ENCODE data around the gene TMEM209.
"Not testable (repeated sequence)": the region's sequence is repeated elsewhere in the genome, so short reads cannot be mapped to it uniquely, and the experiment has no call there.

The TMEM209 gene

DNA sequence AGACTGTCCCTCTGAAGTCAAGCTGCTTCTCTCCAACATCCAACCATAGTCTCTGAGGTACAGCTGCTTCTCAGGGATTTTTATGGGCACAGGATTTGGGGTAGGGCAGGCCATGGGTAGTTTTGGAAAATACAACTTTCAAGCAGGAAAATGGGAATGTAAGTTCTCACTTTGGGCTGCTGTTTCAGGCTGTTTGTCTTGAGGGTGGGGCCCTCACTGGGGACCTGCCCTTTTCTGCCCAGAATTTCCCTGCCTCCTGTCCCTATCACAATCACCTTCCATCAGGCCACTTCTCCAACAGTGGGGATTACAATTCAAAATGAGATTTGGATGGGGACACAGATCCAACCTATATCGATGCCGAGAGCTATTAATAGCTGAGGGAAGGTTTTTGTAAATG lies 27.0 kb upstream of the TMEM209 start:
- H3K27ac ChIP-seq: no peak overlapping the region
- no peak for TF ChIP-seq CTCF (conservative IDR thresholded peaks at IDR 0.05)

DNA sequence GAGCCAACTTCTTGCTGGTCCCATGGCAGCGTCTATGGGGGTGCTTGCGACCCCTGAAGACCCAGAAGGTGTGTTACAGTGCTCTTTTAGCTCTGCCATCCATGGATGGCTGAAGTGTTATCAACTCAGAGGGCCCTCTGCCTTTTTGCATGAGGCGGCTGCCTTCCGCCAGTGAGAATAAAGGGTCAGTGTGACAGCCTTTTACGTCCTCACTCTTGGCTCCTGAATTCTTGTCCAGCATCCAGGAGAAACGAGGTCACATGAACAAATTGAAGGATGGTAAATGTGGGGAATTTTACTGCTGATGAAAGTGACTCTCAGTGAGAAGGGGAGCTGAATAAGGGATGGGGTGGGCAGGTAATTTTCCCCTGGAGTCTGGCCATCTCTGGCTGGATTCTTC lies 26.6 kb upstream of the TMEM209 start:
- no peak for TF ChIP-seq CTCF (conservative IDR thresholded peaks at IDR 0.05)
- H3K27ac ChIP-seq: no peak overlapping the region

- not testable (repeated sequence) for H3K27ac ChIP-seq
These were observed 24.8 kb upstream of the TMEM209 start for GRCh38 chr7:130229981-130230380.

DNA sequence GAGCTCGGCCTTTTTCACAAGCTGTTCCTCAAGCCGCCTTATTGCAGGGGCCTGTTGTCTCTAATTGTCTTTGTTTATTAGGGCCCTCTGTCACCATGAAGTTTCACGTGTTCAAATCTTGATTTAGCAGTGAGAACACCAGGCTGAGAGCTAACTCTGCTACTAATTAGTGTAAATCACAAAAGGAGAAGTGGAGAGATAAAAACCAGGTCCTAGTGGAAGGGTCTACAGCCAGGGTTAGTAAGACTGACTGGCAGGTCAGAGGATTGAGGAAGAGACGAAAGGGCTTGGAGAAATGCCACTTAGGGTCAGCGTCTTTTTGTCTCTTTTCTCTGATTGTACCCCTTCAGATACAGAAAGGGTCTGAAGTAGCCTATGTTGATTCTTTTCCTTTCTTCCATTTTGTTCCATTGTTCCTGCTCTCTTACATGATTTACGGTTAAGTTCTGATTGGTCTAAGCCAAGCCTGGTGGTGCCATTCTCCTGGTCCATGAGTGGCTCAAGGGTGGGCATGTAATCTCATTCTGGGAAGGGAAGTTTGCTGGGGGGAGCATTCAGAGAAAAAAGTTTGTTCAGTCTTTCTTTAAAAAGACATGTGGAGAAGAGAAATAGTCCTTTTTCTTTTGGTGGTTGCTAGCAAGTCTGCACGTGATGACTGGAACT lies 23.8 kb upstream of the TMEM209 start:
- H3K27ac ChIP-seq: no peak overlapping the region
- TF ChIP-seq CTCF (conservative IDR thresholded peaks at IDR 0.05): no peak

DNA sequence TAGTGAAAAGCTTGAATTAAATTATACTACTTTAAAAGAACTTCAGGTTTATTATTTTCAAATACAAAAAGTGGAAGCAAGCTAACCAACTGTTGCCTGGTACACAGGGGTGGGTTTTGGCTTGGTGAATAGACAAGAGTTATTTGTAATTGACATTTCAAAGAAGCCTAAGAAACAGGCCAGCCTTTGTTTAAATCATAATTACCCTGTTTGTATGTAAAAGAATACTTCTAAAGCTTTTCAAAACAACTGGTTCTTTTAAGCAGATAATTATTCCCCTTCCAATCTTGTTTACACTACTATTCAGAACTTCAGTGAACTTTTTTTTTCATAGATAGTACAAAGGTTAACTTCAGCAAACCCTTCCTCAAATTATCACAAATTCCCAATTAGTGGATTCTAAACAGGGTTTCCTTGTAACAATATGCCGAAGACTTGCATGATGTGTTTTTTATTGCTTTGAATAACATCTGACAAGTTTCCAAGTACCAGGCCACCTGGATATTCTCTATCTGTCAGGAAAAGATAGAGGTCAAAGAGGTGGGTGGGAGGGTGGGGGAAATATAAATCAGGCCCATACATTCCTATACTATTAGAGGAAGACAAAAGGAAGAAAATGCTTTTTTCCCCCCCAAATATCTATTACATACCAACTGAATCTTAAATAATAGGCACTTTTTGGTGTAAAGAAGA lies 22.8 kb upstream of the TMEM209 start:
- no peak overlapping the region for H3K27ac ChIP-seq
- no peak for TF ChIP-seq CTCF (conservative IDR thresholded peaks at IDR 0.05)

DNA sequence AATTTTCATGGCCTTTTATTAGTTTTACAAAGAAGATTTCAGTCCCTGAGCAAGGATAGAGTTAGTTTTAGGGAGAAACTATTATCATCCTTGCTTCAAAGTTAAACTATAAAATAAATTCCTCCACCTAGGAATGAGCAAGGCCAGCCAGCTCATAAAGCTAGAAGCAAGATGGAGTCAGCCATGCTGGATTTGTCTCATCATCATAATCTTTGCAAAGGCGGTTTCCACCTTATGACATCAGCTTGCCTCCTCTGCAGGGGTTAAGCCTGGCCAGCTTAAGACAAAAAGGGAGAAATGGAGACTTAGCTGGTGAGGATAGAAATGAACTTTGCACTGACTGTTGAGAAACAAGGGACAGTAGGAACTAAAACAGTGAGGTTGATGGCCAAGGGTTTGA lies 21.1 kb upstream of the TMEM209 start:
- no peak overlapping the region for H3K27ac ChIP-seq
- TF ChIP-seq CTCF (conservative IDR thresholded peaks at IDR 0.05): no peak

GRCh38 chr7:130224923-130225322 lies 19.7 kb upstream of the TMEM209 start:
- not testable (repeated sequence) for H3K27ac ChIP-seq

DNA sequence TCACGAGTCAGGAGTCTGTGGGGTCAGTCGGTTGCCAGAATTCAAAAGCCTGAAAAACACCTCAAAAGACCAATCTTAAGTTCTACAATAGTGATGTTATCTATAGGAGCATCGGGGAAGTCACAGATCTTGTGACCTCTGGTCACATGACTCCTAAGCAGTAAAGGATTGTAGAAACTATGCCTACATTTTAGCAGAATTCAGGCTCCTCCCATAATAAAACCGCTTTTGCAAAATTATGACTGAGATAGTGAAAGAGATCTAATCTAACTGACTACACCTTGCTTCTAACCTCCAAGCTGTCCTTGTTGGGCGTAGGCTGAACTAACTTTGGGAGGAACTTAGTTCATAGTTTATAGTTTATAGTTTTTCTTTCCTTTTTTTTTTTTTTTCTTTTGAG lies 19.0 kb upstream of the TMEM209 start:
- TF ChIP-seq CTCF (conservative IDR thresholded peaks at IDR 0.05): no peak
- no peak overlapping the region for H3K27ac ChIP-seq
